Measurements from ENCODE around the gene GTF2A2.

DNA sequence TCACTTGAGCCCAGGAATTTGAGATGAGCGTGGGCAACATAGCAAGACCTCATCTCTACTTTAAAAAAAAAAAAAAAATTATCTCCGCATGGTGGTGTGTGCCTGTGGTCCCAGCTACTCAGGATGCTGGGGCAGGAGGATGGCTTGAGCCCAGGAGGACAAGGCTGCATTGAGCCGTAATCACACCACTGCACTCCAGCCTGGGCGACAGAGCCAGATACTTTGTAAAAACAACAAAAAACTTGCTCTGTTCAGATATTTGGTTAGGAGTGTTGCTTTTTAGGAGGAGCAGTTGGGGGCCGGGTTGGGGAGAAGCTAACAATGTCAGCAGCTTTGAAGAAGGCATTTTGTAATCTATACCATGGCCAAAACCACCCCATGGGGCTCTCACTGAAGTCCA is 41.7 kb downstream of the GTF2A2 start:
- no peak for TF ChIP-seq CTCF (IDR thresholded peaks at IDR 0.05)
- TF ChIP-seq POLR2A (IDR thresholded peaks at IDR 0.05), result no peak
- no peak for TF ChIP-seq POLR2AphosphoS5 (IDR thresholded peaks at IDR 0.05)
- no peak for TF ChIP-seq EP300 (IDR thresholded peaks at IDR 0.05)

Data from stomach (tissue), 4 donors.